CD4-positive, alpha-beta T cell treated with Interferon alpha-2 for 1 hour (primary cell): ENCODE data around the gene CYP3A5.
"Not testable (repeated sequence)": the region's sequence is repeated elsewhere in the genome, so short reads cannot be mapped to it uniquely, and the experiment has no call there.

Experiments used
- DNase-seq, 2 donors: peaks; one replicate each; pipeline ENCODE4 v3.0.0-alpha.2; 2020 to 2022

CYP3A5 gene

GRCh38 chr7:99685129-99685758, 5.4 kb upstream of the CYP3A5 start:
- DNase-seq, result no peak

GRCh38 chr7:99679032-99679399, 780 bp downstream of the CYP3A5 start:
- DNase-seq, result no peak

GRCh38 chr7:99677648-99678045, 2.1 kb downstream of the CYP3A5 start:
- no peak for DNase-seq

- DNase-seq, result no peak
Observed at GRCh38 chr7:99677013-99677647, 2.7 kb downstream of the CYP3A5 start.

- no peak for DNase-seq
Observed at GRCh38 chr7:99674995-99675742, 4.6 kb downstream of the CYP3A5 start.

GRCh38 chr7:99672573-99672972, 7.2 kb downstream of the CYP3A5 start:
- DNase-seq, result no peak

GRCh38 chr7:99669782-99670181, 10.0 kb downstream of the CYP3A5 start:
- no peak for DNase-seq

GRCh38 chr7:99668541-99668940, 11.3 kb downstream of the CYP3A5 start:
- no peak for DNase-seq

GRCh38 chr7:99667179-99667578, 12.6 kb downstream of the CYP3A5 start:
- no peak for DNase-seq

GRCh38 chr7:99666013-99666395, 13.8 kb downstream of the CYP3A5 start:
- DNase-seq, result no peak

- DNase-seq, result no peak
Observed at GRCh38 chr7:99665312-99666012, 14.3 kb downstream of the CYP3A5 start.

- DNase-seq, result not testable (repeated sequence)
Observed at GRCh38 chr7:99657879-99658278, 21.9 kb downstream of the CYP3A5 start.

- not testable (repeated sequence) for DNase-seq
Observed at GRCh38 chr7:99654626-99655025, 25.2 kb downstream of the CYP3A5 start.

- no peak for DNase-seq
Observed at GRCh38 chr7:99653754-99654153, 26.0 kb downstream of the CYP3A5 start.

- not testable (repeated sequence) for DNase-seq
Observed at GRCh38 chr7:99653269-99653668, 26.5 kb downstream of the CYP3A5 start.

GRCh38 chr7:99652671-99653070, 27.1 kb downstream of the CYP3A5 start:
- DNase-seq, result no peak

GRCh38 chr7:99651290-99651689, 28.5 kb downstream of the CYP3A5 start:
- no peak for DNase-seq

GRCh38 chr7:99648843-99649242, 31.0 kb downstream of the CYP3A5 start:
- no peak for DNase-seq

- DNase-seq, result no peak
Observed at GRCh38 chr7:99645590-99645989, 34.2 kb downstream of the CYP3A5 start.

GRCh38 chr7:99644431-99644830, 35.4 kb downstream of the CYP3A5 start:
- no peak for DNase-seq

- DNase-seq, result no peak
Observed at GRCh38 chr7:99643464-99643863, 36.3 kb downstream of the CYP3A5 start.

- DNase-seq, result no peak
Observed at GRCh38 chr7:99642027-99642426, 37.8 kb downstream of the CYP3A5 start.

- no peak for DNase-seq
Observed at GRCh38 chr7:99639267-99639666, 40.5 kb downstream of the CYP3A5 start.

- DNase-seq, result no peak
Observed at GRCh38 chr7:99638731-99639130, 41.1 kb downstream of the CYP3A5 start.
